ENCODE results near the gene RSRP1.
"Not testable (repeated sequence)": the region's sequence is repeated elsewhere in the genome, so short reads cannot be mapped to it uniquely, and the experiment has no call there.

- TF ChIP-seq POLR2A (IDR thresholded peaks at IDR 0.05; ENCODE audit: extremely low read depth, insufficient read length); CTCF (IDR thresholded peaks at IDR 0.05; ENCODE audit: low read depth, low read length); MAX (IDR thresholded peaks at IDR 0.05; ENCODE audit: low read depth, low read length); MYC (IDR thresholded peaks at IDR 0.05; ENCODE audit: low read depth, low read length): not testable (repeated sequence)
Measured at GRCh38 chr1:25266554-25267287, 19.5 kb upstream of the RSRP1 start.

Data from NB4 (cell line).